HL-60/S4 treated with retinoic acid at 250 ng/mL for 4 days and 3 days (cell line): ENCODE results near the gene PPM1L.

ENCODE experiments used
- in situ Hi-C: fragments of 300-500 bp; cut with MboI; formaldehyde crosslinking; loops from 2 replicates; pipeline ENCODE4 v1.7.0; 2022; ENCODE audit warnings: low sequenced_read_pairs

The PPM1L gene

GRCh38 chr3:161070980-161071663 is 315.1 kb downstream of the PPM1L start:
- in situ Hi-C loops: no loop called here

GRCh38 chr3:161072211-161072621 is 316.2 kb downstream of the PPM1L start:
- in situ Hi-C loops: no loop called here

GRCh38 chr3:161072751-161073150 is 316.7 kb downstream of the PPM1L start:
- in situ Hi-C loops: no loop called here

- in situ Hi-C loops: no loop called here
Observed at GRCh38 chr3:161073181-161073580, 317.1 kb downstream of the PPM1L start.

GRCh38 chr3:161081633-161082032 is 325.6 kb downstream of the PPM1L start:
- in situ Hi-C loops: no loop called here

GRCh38 chr3:161082063-161082462 is 326.0 kb downstream of the PPM1L start:
- in situ Hi-C loops: no loop called here

GRCh38 chr3:161083131-161083530 is 327.1 kb downstream of the PPM1L start:
- in situ Hi-C loops: no loop called here

GRCh38 chr3:161084277-161084676 is 328.2 kb downstream of the PPM1L start:
- in situ Hi-C loops: no loop called here

- in situ Hi-C loops: no loop called here
Observed at GRCh38 chr3:161093895-161094294, 337.9 kb downstream of the PPM1L start.

- in situ Hi-C loops: no loop called here
Observed at GRCh38 chr3:161096771-161097367, 340.8 kb downstream of the PPM1L start.

- in situ Hi-C loops: no loop called here
Observed at GRCh38 chr3:161100994-161101393, 345.0 kb downstream of the PPM1L start.

GRCh38 chr3:161101609-161102008 is 345.6 kb downstream of the PPM1L start:
- in situ Hi-C loops: no loop called here

GRCh38 chr3:161103776-161104385 is 347.9 kb downstream of the PPM1L start:
- in situ Hi-C loops: no loop called here

- in situ Hi-C loops: no loop called here
Observed at GRCh38 chr3:161104561-161105551, 348.8 kb downstream of the PPM1L start, which contains the start of gene B3GALNT1. TSS of gene B3GALNT1 (minus strand) at chr3:161105349. CDS start at chr3:161086754, 18,595 bp downstream.

- in situ Hi-C loops: no loop called here
Observed at GRCh38 chr3:161107311-161107710, 351.3 kb downstream of the PPM1L start.

- in situ Hi-C loops: no loop called here
Observed at GRCh38 chr3:161108840-161109239, 352.8 kb downstream of the PPM1L start.

GRCh38 chr3:161117646-161118045 is 361.6 kb downstream of the PPM1L start:
- in situ Hi-C loops: no loop called here

GRCh38 chr3:161126495-161126894 is 370.5 kb downstream of the PPM1L start:
- in situ Hi-C loops: no loop called here
